GM23338 (cell line): ENCODE data around the gene ZBTB8A.

Experiments used
- CREB1 ChIP-seq: fragments of 250-450 bp; sonication (Bioruptor Pico); IDR thresholded peaks from 2 replicates; pipeline ENCODE4 v1.5.0; 2020; ENCODE audit warnings: low read depth, mild to moderate bottlenecking, moderate library complexity
- CTCF ChIP-seq, 2 experiments: fragments of 200-600 bp in 1 of 2; sonication (generic) in 1 of 2; conservative IDR thresholded peaks; 2 replicates each; pipeline versions ENCODE4 v1.5.1 to v1.6.1; 2016 to 2017; ENCODE audit warnings: antibody characterized with exemption in 2 of 2, low read depth in 2 of 2, mild to moderate bottlenecking in 2 of 2, moderate library complexity in 1 of 2
- ETS1 ChIP-seq: IDR thresholded peaks from 2 replicates; pipeline ENCODE4 v1.6.1; 2016; ENCODE audit warnings: antibody characterized with exemption
- EZH2 ChIP-seq: fragments of 200-600 bp; sonication (generic); IDR thresholded peaks from one replicate; pipeline ENCODE4 v1.8.0; 2017; ENCODE audit warnings: antibody characterized with exemption, mild to moderate bottlenecking, low read depth; ENCODE audit not compliant: unreplicated experiment
- EZH2phosphoT487 ChIP-seq: fragments of 200-600 bp; sonication (generic); IDR thresholded peaks from one replicate; pipeline ENCODE4 v1.8.1; 2018; ENCODE audit warnings: antibody characterized with exemption; ENCODE audit not compliant: unreplicated experiment
- JUNB ChIP-seq: IDR thresholded peaks from one replicate; pipeline ENCODE4 v1.6.1; 2016; ENCODE audit warnings: antibody characterized with exemption; ENCODE audit not compliant: unreplicated experiment
- POLR2AphosphoS5 ChIP-seq: IDR thresholded peaks from 2 replicates; pipeline ENCODE4 v1.6.1; 2016; ENCODE audit warnings: antibody characterized with exemption, low read depth
- REST ChIP-seq: IDR thresholded peaks from one replicate; pipeline ENCODE4 v1.6.1; 2018; ENCODE audit warnings: antibody characterized with exemption; ENCODE audit not compliant: unreplicated experiment
- STAT1 ChIP-seq: IDR thresholded peaks from one replicate; pipeline ENCODE4 v1.6.1; 2016; ENCODE audit warnings: antibody characterized with exemption; ENCODE audit not compliant: unreplicated experiment

- TF ChIP-seq CTCF (conservative IDR thresholded peaks at IDR 0.05; ENCODE audit: low read depth in 2 of 2): no peak
- no peak for TF ChIP-seq ETS1
- TF ChIP-seq POLR2AphosphoS5: no peak
- no peak for TF ChIP-seq REST
- TF ChIP-seq EZH2: no peak
- TF ChIP-seq CREB1 (CRISPR knock-in tag): no peak
- TF ChIP-seq EZH2phosphoT487: no peak
- TF ChIP-seq JUNB: no peak
- no peak for TF ChIP-seq STAT1
Measured at GRCh38 chr1:32611859-32612188, 72.6 kb downstream of the ZBTB8A start.
